GM21367 (cell line): ENCODE data around the gene LMBRD2.
"Not testable (repeated sequence)": the region's sequence is repeated elsewhere in the genome, so short reads cannot be mapped to it uniquely, and the experiment has no call there.

Experiments used
- ATAC-seq: cut with Tn5 transposase; IDR thresholded peaks from one replicate; pipeline ENCODE4 v1.9.1; 2021; ENCODE audit not compliant: unreplicated experiment

LMBRD2 gene

DNA sequence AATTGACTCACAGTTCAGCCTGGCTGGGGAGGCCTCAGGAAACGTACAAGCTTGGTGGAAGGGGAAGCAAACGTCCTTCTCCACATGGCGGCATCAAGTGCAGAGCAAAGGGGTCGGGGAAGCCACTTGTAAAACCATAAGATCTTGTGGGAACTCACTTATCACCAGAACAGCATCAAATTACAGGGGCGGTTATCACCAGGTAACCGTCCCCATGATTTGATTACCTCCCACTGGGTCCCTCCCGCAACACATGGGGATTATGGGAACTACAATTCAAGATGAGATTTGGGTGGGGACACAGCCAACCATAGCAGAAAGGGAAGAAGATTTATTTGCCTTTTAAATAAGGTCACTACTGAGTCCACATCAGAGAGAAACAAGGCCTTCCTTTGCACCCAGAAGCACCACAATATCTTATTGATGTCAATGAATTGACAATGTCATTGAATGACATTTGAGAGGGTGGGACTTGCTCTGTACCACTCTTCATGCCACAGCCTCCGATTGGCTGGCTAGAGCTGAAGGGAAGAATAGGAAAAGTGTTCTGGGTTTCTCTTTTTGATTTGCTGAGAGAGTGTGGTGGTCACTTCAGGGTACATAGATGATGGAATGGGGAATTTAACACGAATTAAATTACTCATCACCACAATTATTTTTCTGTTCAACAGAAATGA lies 11.3 kb upstream of the LMBRD2 start:
- ATAC-seq, result no peak

DNA sequence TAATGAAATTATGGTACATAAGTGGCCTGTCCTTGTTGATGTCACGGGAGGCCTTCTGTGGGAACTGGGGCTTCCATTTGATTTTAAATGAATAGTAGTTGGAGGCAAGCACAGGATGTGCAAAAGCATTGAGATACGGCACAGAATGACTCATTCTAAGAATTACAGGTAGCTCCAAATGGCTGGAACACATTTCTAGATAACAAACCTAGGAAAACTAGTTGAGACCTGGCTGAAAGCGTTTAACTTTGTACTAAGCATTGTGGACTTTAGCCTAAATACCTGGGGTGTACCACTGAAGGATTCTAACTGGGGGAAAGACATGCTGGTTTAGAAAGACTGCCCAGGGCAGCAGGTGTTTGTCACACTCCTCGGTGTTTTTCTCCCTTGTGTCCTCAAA lies 9.7 kb upstream of the LMBRD2 start:
- ATAC-seq, result no peak

DNA sequence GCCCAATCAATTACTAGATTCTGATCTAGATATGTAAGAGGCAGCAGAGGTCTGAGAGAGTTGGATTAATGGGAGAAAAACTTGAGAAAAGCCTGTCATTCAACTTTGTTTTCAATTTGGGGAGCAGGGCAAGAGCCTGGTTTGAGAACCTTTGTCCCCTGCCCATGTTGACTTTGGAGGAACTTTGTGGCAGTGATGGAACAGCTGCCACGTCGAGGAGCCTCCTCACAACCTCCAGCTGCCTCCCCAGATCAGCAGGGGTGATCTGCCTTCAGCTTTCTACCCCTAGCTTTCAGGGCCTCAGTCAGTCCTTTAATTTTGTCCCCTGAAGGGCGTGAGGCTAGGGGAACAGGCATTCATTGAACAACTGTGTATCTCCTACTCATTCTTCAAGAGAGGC lies 8.9 kb upstream of the LMBRD2 start:
- no peak for ATAC-seq

DNA sequence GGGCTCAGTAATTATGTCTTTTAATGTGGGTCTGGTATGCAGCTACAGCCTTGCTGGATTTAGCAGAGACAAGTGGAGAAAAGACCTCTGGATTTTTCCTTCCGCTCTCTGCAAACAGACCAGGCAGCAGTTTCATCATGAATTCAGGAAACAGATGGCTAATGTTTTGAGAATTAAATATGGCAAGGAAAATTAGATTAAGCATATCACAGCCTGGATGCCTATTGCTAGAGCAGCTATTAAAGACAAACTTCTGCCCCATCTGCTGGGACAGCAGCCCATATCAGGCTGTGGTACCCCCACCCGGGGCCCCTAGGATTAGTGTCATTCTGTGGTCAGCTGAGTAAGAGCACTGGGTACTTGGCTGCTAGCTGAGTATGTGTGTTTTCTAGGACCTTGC lies 6.5 kb upstream of the LMBRD2 start:
- ATAC-seq, result no peak

DNA sequence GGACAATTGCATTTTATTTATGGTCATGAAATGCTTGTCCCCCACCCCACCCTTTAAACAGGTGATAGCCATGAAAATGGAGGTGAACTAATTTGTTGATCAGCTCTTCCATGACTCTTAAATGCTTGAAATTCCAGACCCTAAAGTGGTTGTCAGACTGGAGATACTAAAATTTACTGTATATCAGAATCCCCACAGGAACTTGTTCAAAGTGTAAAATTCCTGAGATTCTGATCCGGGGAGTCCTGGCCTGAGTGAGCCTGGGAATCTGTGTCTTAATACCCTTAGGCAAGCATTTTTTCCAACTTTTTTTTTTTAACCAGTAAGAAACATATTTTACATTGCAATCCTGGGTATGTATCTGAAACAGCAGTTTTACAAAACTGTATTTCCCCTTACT lies 4.9 kb upstream of the LMBRD2 start:
- ATAC-seq, result no peak

DNA sequence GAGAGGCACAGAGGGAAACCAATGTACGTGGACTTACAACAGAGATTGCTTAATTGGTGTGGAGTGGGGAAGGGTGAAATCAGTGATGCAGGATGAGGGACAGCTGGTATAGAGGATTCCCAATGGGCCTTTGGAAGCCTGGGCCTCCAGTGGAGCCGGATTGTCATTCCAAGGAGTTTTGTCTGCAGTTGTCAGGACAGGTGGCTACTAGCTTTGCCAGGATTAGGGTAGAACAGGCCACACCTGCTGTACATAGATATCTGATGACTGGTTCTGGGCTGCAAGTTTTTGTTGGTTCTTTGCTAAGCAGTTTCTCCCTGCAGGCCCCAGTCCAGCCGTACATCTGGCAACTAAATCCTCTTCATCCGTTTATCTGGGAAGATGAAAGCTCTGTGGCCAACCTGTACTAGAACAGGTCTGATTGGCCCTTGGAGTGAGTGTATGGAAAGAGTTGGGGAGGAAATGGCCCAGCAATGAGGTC lies 4.5 kb upstream of the LMBRD2 start:
- no peak for ATAC-seq

DNA sequence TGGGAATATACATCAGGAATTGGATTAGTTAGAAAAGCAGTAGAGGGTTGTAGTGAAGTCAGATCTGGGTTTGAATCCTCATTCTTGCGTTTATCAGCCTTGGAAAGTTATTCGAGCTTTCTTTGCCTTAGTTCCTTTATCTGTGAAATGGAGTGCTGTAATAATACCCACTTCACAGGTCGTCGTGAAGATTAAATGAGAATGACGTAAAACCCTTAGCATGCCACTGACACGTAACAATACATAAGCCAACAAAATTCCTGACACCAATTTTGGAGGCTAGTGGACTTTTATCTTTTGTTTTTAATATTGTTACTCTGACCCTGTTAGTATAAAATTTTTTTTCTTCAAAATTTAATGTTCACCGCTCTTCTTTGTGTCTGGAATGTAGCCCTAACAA lies 3.6 kb upstream of the LMBRD2 start:
- ATAC-seq, result no peak

DNA sequence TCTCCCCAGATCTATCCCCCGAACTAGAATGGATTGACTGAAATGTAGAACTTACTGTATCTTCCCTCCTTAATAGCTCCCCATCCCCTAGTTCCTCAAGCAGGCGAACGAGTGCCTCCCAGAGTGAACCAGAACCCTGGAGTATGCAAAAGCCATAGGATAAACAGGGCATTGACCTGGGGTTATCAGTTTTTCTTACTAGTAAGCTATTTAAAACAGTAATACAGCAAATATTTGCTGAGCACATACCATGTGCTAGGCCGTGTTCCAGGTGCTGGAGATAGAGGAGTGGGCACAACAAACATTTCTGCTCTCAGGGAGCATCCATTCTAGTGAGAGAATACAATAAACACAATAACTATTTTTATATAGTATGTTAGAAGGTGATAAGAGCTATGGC lies 2.0 kb upstream of the LMBRD2 start:
- no peak for ATAC-seq

DNA sequence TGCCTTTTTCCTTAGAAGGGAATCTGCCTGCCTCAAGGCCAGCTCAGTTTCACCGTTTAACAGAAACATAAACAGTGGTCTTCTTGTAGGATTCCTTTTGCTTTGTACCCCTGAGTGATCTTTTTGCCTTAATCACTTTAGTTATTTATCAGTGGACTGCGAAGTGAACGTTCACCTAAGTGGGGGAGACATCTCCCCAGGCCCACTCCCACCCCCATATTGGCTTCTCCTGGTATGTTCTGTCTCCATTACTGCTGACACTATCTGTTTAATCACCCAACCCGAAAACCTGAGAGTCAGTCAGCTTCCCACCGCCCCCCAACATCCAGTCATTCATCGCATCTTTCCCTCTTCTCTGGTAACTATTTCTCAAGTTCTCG lies 1.6 kb upstream of the LMBRD2 start:
- ATAC-seq, result no peak

DNA sequence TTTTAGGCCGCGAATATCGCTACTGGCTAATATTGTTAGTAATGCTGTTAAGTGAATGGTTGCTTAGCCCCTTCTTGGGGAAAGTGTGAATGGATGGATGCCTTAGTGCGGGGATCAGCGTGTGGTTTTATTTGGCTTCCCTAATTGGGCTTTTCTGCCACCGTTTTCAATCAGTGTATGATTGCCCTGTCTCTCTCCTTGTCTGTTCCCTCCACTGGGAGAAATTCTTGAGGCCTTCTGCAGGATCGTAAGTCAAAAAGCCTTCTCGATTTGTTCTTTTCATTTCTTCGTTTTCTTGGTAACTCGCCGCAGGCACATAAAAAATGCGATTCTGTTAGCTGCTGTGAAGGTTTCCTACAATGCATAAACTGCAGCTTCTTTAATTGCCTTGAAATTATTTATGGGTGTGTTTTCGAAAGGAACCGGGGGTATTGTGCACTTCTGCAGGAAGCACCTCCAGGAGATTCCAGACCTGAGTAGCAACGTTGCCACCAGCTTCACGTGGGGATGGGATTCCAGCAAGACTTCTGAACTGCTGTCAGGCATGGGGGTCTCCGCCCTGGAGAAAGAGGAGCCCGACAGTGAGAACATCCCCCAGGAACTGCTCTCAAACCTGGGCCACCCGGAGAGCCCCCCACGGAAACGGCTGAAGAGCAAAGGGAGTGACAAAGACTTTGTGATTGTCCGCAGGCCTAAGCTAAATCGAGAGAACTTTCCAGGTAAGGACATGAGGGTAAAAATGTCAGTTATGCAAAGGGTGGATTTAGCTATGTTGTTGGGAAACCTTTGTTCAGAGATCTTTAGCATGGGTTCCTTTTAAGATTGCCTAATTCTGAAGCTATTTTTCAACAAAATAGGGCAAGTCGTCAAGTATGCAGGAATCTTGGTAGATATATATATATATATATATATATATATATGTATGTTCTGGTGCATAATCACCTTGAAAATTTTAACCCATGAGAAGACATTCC lies 924 bp upstream of the LMBRD2 start:
- ATAC-seq, result no peak

DNA sequence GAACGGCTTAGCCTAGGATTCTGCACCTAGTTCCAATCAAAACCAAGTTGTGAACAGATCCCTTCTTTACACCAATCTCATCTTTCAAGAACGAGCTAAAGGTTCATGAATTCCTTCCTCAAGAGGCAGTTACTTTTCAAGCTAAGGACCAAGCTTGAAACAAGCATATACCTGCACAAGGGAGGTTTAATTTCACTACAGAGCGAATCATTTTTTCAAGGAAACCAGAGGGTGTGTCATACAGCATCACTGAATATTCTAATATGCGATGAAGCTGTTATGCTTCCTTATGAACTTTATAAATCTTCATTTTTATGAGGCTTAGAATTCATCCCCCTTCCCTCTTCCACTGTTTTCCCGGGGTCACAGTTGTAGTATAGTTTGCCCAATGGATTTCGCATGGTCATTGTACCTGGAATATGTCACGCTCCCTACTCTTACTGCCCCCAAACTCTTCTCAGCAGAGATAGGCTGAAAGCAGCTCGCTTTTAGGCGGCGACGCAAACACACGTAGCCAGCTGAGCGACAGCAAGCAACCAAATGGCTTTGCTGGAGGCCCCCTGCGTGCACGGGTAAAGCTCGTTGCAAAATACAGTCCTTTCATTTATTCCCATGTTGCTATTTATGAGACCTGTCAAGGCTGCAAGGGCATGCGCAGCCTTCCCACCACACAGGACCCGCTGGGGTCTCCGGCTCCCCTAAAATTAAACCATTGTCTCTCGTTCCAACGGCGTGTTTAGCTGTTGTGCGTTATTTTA lies 832 bp downstream of the LMBRD2 start:
- peak; percentile 26 for ATAC-seq

DNA sequence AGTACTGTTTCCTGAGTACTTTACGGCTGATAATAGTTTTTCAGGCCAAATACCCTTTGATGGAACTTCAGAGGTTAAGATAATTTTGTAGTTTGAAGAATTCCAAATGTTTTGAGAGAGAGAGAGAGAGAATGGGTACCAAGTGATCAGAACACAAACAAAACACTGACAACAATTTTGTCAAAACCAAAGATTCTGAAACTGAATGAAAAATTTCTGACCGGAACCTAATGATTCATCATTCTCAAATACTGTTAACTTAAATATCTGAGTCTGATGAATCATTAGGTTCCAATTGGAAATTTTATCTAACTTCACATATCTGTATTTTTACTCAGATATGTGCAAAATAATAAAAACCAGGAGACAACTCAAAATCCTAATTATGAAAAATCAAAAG lies 4.0 kb downstream of the LMBRD2 start:
- no peak for ATAC-seq

DNA sequence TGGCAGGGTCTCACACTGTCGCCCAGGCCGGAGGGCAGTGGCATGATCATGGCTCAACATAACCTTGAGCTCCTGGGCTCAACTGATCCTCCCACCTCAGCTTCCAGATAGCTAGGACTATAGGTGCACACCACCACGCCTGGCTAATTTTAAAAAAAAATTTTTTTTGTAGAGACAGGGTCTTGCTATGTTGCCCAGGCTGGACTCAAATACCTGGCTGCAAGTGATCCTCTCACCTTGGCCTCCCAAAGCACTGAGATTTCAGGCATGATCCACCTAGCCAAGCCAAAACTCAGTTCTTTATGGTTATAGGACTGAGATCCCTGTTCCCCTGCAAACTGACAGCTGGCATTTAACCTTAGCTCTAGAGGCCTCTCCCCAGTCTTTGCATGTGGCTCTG lies 5.3 kb downstream of the LMBRD2 start:
- ATAC-seq, result no peak

DNA sequence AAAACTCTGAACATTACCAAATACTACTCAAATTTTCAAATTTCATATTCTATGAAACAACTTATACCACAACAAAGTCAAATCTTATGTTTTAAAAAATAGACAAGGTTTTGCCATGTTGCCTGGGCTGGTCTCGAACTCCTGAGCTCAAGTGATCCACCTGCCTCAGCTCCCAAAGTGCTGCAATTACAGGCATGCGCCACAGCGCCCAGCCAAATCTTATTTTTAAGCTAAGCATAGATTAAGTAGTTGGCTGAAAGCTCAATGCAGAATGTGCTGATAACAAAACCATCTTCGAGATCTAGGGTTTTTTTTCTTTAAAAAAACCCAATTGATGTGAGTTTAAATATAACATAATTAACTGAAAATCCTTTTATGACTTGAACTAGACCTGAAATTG lies 6.4 kb downstream of the LMBRD2 start:
- no peak for ATAC-seq

DNA sequence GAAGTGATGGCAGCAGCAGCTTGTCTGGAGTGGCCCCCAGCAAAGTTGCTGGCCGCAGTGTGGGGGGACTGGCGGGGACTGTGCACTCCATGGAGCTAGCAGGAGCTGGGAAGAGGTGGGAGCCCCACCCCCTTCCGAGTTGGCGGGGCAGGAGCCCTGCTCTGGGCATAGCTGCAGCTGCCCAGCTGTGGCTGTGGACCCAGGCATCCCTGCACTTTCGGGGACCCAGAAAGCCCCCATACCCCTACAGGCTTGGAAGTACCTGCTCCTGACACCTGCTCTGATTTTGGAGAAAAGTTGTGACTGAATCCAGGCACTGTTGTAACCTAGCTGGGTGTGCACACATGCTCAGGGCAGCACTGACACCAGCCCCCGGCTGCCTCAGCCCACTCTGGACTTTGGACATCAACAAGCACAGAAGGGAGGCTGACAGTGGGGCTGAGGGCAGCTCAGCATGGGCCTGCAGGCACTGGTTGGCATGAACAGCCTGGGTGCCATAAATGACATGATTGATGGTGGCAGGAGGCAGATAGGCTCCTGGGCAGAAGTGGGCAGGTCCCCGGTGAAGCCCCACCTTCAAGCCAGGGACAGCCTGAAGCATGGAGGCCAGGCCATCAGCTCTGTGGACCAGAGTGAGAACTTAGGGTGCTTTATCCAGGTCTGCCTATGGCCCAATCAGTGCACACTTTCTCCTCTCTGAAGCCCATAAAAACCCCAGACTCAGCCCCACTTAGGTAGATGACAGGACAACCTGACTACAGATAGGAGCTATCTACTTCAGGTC lies 12.6 kb downstream of the LMBRD2 start:
- ATAC-seq, result no peak

DNA sequence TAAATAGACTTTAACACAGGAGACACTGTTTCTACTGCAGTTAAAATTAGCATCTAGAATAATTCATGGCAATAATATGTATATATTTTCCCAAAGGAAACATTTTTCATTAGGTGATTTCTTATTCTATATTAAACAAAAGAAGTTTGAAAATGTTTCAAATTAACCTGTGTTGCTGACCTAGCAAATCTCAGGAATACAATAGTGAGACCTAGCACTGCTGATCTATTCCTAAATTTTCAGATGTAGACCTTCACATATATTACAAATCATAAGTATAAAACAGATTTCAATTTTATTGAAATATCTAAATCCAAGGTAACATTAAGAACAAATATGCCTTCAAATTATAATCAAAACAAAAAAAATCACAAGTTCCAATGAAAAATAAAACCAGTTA lies 15.1 kb downstream of the LMBRD2 start:
- ATAC-seq, result no peak

DNA sequence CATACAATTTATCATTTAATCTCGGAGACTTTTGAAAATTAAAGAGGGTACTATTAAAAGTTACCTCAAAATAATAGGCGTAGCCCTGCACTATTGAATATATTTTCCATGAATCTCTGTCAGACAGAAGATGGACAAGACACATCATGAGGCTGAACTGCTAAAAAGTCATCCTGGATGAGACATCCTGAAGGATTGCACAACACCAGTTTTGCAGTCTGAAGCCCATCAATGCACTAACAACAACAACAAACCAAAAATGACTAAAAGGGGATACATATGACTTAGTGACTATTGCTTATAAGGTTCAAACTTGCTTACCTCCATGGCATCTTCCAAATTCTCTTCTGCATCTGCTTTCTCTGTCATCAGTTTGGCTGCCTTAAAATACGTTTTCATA lies 15.7 kb downstream of the LMBRD2 start:
- ATAC-seq, result no peak

DNA sequence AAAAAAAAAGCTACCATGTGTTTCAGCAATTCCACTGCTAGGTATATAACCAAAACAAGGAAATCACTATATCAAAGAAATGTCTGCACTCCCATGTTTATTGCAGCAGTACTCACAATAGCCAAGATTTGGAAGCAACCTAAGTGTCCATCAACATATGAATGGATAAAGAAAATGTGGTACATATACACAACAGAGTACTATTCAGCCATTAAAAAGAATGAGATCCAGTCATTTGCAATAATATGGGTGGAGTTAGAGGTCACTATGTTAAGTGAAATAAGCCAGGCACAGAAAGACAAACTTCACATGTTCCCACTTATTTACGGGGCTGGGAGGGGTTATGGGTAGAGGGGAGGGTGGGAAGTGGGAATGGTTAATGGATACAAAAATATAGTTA lies 18.7 kb downstream of the LMBRD2 start:
- not testable (repeated sequence) for ATAC-seq

DNA sequence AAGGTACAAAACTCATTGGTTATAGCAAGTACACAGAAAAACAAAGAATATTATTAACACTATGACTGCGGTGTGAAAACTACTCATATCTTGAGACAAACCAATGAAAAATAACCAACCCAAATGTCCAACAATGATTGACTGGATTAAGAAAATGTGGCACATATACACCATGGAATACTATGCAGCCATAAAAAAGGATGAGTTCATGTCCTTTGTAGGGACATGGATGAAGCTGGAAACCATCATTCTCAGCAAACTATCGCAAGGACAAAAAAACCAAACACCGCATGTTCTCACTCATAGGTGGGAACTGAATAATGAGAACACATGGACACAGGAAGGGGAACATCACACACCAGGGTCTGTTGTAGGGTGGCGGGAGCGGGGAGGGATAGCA lies 22.0 kb downstream of the LMBRD2 start:
- ATAC-seq, result not testable (repeated sequence)

DNA sequence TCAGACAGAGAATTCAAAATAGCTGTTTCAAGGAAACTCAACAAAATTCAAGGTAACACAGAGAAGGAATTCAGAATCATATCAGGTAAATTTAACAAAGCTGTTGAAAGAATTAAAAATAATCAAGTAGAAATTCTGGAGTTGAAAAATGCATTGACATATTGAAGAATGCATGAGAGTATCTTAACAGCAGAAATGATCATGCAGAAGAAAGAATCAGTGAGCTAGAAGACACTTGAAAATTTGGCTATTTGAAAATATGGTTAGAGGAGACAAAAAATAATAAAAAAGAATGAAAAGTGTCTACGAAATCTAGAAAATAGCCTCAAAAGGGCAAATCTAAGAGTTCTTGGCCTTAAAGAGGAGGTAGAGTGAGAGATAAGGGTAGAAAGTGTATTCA lies 22.9 kb downstream of the LMBRD2 start:
- no peak for ATAC-seq

DNA sequence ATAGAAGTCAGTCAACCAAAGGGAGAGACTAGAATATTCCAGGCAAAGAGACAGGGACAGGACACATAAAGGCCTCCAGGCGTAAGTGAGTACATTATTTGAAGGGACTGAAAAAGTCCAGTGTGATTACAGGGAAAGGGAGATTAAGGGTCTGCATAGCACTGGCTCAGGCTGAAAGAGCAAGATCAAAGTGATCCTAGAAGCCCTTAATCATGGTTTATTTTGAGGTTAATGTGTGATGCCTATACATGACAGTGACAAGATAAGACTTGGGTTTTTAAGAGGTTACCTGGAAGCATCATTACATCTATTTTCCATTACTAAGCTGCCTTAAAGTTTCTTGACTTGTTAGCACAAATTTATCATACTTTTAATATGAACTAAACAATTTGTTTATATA lies 25.8 kb downstream of the LMBRD2 start:
- ATAC-seq, result no peak
